Measurements from ENCODE around the gene ADAM23. TPM values are rescaled to one million over a fixed set of nuclear protein-coding genes. Genes with fewer than 3 reads are reported as not detected.

ADAM23 gene
- total RNA-seq, 1 experiment from 2014 or later = 7.0 TPM

GRCh38 chr2:206540757-206541156 is 97.4 kb downstream of the ADAM23 start:
- in situ Hi-C loops (cut with HindIII; ENCODE audit: low pct_unique_long_range_greater_than_20kb, low sequenced_read_pairs) = no loop called here
- DNase-seq (ENCODE audit: low read depth) = no peak

DNA sequence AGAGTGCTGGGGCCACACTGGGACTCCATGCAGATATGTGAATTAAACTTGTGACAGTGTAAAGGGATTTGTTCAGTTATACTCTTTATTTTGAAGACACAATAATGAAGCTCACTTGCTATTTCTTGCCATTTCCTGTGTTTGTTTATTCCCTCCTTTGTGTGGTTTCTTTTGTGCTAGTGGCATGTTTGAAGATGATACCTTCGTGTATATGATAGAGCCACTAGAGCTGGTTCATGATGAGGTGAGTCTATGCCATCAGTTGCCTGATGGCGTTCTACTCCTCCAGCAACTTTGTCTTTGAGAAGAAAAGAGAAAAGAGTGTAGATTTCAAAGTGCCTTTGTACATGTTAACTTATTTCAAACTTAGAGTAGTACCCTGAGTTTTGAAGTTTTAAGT is 99.7 kb downstream of the ADAM23 start:
- no peak for DNase-seq (ENCODE audit: low read depth)
- in situ Hi-C loops (cut with HindIII; ENCODE audit: low pct_unique_long_range_greater_than_20kb, low sequenced_read_pairs) = no loop called here

GRCh38 chr2:206548383-206548782 is 105.1 kb downstream of the ADAM23 start:
- DNase-seq (ENCODE audit: low read depth) = no peak
- in situ Hi-C loops (cut with HindIII; ENCODE audit: low pct_unique_long_range_greater_than_20kb, low sequenced_read_pairs) = no loop called here

DNA sequence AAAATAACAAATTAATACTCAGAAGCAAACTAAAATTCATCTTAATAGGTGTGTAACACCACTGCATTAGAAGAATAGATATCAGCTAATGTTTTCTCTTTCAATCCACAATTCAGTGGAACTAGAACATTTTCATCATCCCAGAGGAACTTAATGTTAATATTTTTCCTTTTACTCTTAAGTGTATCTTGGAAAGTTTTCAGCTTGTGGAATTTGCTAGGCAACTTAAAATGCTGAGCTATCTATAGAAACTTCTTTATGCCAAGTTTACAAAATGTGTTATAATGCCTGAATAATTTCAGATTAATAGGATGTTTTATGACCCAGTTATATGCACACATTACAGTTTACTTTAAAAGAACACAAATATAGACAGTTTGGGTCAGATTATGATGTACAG is 112.4 kb downstream of the ADAM23 start:
- in situ Hi-C loops (cut with HindIII; ENCODE audit: low pct_unique_long_range_greater_than_20kb, low sequenced_read_pairs) = no loop called here
- DNase-seq (ENCODE audit: low read depth) = no peak

DNA sequence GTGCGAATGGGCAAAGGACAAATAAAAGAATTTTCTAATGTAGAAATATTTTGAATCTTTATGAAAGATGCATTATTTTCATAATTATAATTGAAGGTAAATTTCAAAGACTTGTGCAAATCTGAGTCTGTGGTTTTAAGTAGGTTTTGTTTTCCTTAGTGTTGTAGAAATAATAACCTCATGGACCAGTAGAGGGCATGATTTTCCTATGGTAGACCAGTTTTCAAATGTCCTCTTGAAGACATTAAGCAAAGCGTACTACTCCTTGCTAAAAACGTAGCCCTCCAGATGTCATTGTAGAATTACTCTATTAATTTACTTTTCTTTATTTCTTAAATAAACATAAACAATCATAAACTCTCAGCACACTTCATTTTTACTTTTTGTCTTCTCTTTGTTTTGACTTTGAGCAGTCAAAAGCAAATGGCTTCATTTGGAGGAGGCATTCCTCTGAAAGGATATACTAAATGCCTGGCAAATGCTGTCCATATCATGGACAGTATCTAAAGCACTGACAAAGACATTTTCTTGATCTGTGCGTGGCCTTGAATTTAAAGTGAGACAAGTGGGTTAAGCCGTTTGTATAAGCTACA is 113.1 kb downstream of the ADAM23 start:
- peak; percentile 8 for DNase-seq (ENCODE audit: low read depth)
- in situ Hi-C loops (cut with HindIII; ENCODE audit: low pct_unique_long_range_greater_than_20kb, low sequenced_read_pairs) = no loop called here

DNA sequence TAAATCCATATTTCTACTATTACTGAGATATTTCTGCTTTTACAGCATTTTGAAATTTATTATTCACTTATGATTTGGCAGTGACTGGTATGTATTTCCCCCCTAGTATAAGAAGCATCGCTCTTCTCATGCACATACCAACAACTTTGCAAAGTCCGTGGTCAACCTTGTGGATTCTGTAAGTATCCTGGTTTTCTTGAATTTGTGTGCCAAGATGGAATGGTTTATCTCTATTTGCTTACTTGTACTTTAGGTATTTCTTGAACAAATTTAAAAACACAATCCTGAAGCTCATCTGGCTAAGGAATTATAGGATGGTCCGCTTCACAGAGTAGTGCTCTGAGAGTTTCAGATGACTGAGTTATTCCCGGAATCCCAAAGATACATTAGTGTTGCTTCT is 114.0 kb downstream of the ADAM23 start:
- in situ Hi-C loops (cut with HindIII; ENCODE audit: low pct_unique_long_range_greater_than_20kb, low sequenced_read_pairs) = no loop called here
- DNase-seq (ENCODE audit: low read depth) = no peak

- no peak for DNase-seq (ENCODE audit: low read depth)
- in situ Hi-C loops (cut with HindIII; ENCODE audit: low pct_unique_long_range_greater_than_20kb, low sequenced_read_pairs) = no loop called here
Observed at GRCh38 chr2:206558492-206558891, 115.2 kb downstream of the ADAM23 start.

- in situ Hi-C loops (cut with HindIII; ENCODE audit: low pct_unique_long_range_greater_than_20kb, low sequenced_read_pairs) = no loop called here
- no peak for DNase-seq (ENCODE audit: low read depth)
Observed at GRCh38 chr2:206561962-206562361, 118.6 kb downstream of the ADAM23 start.

DNA sequence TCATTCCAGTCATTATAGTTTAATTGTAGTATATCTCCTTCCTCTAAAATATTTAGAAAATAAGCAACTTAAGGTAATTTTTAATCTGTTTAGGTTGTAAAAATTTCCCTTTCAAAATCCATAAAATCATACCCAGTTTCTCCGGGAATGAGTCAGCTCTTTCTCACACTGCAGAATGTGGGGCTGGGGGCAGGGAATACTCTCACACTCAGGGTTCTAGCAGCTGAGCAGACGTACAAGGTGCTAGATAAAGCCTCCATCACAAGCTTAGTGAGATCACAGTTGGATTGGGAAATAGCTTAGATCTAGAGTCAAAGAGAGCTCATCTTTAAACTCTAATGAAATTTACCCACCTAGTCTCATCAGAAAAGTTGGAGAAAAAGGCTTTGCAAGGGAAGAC is 119.0 kb downstream of the ADAM23 start:
- in situ Hi-C loops (cut with HindIII; ENCODE audit: low pct_unique_long_range_greater_than_20kb, low sequenced_read_pairs) = no loop called here
- DNase-seq (ENCODE audit: low read depth) = no peak

DNA sequence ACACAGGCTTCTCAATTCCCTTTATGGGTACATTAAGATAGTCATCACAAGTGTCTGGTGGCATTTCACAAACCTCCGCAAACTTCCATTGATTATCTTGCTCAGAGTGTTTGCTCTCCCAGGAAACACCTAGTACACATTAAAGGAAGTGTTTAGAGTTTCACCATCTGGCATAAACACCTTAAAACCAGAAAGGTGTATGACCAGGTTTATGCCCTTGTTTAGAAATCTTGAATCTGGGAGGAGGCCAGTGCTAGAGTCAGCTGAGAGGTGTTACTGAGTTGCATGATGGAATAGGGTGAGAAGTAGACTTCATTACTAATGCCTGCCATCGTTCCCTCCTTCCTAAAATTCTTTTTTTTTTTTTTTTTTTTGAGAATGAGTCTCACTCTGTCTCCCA is 120.0 kb downstream of the ADAM23 start:
- in situ Hi-C loops (cut with HindIII; ENCODE audit: low pct_unique_long_range_greater_than_20kb, low sequenced_read_pairs) = no loop called here

GRCh38 chr2:206565666-206566065 is 122.3 kb downstream of the ADAM23 start:
- DNase-seq (ENCODE audit: low read depth) = no peak
- in situ Hi-C loops (cut with HindIII; ENCODE audit: low pct_unique_long_range_greater_than_20kb, low sequenced_read_pairs) = no loop called here

More for the DNA sequence above, 120.0 kb downstream of the ADAM23 start:
- no peak for DNase-seq (ENCODE audit: low read depth)

DNA sequence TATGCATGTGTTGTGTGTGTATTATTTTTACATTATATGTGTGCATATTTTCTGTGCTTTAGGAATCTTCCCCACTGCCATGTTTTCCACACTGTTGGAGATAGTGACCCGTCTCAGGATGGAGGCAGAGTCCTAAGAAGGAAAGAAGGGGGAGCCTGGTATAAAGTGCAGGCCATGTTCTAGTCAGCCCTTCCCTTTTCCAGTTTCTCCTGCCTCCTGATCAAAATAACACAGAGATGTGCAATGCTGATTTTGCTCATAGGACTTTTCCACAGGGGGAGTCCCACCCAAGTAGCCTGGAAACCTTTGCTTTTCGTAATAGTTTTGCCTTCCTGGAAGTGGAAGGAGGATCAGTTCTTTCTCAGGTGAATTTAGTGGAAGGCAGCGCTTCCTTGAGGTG is 126.1 kb downstream of the ADAM23 start:
- in situ Hi-C loops (cut with HindIII; ENCODE audit: low pct_unique_long_range_greater_than_20kb, low sequenced_read_pairs) = no loop called here
- no peak for DNase-seq (ENCODE audit: low read depth)

- in situ Hi-C loops (cut with HindIII; ENCODE audit: low pct_unique_long_range_greater_than_20kb, low sequenced_read_pairs) = no loop called here
- DNase-seq (ENCODE audit: low read depth) = no peak
Observed at GRCh38 chr2:206570199-206570598, 126.9 kb downstream of the ADAM23 start.

DNA sequence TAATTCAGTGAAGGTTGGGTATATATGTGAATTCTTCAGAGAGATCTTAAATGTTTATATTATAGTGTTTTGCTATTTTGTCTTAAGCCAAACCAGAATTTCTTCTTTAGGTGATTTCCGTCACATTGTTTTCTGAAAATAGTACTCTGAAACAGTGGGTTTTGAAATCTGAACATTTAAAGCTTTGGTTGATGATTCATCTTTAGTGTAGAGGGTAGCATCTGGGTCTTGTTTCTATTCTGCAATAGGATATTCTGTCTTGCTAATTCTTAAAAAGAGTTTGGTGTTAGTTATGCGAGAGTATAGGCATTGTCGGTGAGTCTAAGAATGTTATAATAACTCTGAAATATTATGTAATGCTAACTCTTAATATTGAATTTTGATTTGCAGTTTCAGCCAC is 129.4 kb downstream of the ADAM23 start:
- DNase-seq (ENCODE audit: low read depth) = no peak
- in situ Hi-C loops (cut with HindIII; ENCODE audit: low pct_unique_long_range_greater_than_20kb, low sequenced_read_pairs) = no loop called here

DNA sequence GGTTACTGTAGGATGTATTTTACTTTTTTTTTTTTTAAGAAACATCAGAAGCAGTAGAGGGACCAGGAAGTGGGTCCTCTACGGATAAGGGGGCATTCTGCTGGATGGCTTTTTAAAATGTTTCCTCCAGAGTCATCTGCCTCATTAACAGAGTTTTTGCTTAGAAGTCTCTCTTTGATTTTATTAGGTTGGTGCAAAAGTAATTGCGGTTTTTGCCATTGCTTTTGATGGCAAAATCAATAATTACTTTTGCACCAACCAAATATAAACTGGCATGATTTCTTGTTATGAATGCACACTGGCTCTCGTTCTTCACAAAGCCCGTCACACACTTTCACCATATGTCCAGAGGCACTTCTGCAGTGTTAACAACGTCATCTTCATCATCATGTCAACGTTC is 130.5 kb downstream of the ADAM23 start:
- no peak for DNase-seq (ENCODE audit: low read depth)
- in situ Hi-C loops (cut with HindIII; ENCODE audit: low pct_unique_long_range_greater_than_20kb, low sequenced_read_pairs) = no loop called here

DNA sequence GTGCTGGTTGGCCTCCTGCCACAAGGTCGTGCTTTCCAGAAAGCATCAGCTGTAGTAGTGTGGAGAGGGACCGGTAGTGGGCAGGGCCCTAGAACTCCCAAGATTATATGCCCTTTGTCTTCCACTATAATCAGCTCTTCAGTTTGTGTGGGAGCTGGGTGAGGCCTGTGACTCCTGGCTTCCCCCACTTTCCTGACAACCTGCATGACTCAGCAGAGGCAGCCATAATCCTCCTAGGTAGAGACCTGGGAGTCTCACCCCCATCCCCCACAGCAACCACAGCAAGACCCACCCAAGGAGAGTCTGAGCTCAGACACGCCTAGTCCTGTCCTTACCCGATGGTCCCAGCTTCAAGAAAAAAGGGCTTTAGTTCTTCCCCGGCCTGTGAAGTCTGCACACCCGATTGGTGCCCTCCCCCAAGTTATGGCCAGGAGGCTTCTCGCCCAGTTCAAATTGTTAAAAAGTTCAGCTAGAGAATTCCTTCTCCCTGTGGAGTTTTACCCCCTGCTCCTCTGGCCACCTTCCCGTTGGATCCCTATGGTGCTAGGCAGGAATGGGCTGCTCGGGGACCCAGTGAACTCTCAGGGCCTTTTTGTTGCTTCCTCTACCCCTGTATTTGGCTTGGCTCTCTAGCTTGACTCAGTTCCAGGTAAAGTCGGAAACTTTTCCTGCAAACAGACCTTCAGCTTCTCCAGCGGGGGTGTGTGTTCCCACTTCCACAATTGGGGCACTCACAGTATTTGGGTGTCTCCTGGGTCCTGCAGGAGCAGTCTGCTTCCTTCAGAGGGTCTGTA is 141.2 kb downstream of the ADAM23 start:
- in situ Hi-C loops (cut with HindIII; ENCODE audit: low pct_unique_long_range_greater_than_20kb, low sequenced_read_pairs) = no loop called here
- DNase-seq (ENCODE audit: low read depth) = peak; percentile 12

DNA sequence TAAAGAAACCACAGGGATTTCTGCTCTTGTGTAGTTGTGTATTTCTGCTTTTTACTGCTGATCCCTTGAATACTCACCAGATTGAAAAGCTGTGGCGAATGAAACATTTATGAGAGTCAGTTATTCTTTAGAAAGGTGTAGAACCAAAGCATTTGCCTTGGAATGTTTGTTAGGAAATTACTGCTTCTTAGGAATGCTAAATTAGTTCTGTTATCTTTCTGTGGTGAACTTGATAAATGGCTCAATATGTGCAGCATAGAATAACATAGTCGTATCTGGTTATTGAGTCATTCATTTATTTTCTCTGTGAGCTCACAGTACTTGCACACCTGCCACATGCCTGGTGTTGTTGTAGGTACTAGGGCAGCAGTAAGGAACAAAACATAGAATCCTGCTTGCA is 142.0 kb downstream of the ADAM23 start:
- peak; percentile 57 for DNase-seq (ENCODE audit: low read depth)
- in situ Hi-C loops (cut with HindIII; ENCODE audit: low pct_unique_long_range_greater_than_20kb, low sequenced_read_pairs) = no loop called here

GRCh38 chr2:206586609-206587008 is 143.3 kb downstream of the ADAM23 start:
- in situ Hi-C loops (cut with HindIII; ENCODE audit: low pct_unique_long_range_greater_than_20kb, low sequenced_read_pairs) = no loop called here
- DNase-seq (ENCODE audit: low read depth) = no peak

- in situ Hi-C loops (cut with HindIII; ENCODE audit: low pct_unique_long_range_greater_than_20kb, low sequenced_read_pairs) = no loop called here
- no peak for DNase-seq (ENCODE audit: low read depth)
Observed at GRCh38 chr2:206597717-206598218, 154.4 kb downstream of the ADAM23 start.

DNA sequence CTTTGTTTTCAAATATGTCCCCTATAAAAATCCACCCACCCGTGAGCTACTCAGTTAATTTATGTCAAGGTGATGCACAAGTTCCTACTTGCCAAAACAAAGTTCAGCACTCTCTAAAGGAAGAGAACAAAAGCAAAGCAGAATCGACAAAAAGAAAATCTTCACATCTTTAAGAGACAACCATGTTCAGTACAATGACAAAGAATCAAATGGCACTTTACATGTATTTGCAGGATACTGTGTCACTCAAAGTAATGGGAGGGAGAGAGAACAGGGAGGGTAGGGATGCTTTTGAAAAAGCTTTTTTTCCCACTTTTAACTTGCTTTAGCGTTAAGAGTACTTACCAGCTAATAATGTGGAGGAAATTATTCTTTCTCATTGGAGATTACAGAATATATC is 159.9 kb downstream of the ADAM23 start:
- in situ Hi-C loops (cut with HindIII; ENCODE audit: low pct_unique_long_range_greater_than_20kb, low sequenced_read_pairs) = no loop called here
- no peak for DNase-seq (ENCODE audit: low read depth)
